AG09319 (cell line): ENCODE results near the gene DAP.

Source experiments
- DNase-seq: peaks from one replicate; pipeline ENCODE4 v3.0.0-alpha.2; 2010; ENCODE audit warnings: low read depth; ENCODE audit errors: extremely low read depth
- CTCF ChIP-seq: IDR thresholded peaks from 2 replicates; pipeline ENCODE4 v1.5.1; 2011; ENCODE audit warnings: low read depth, mild to moderate bottlenecking, inconsistent platforms, low read length, moderate library complexity

Gene DAP

GRCh38 chr5:10752451-10752850 is 8.6 kb downstream of the DAP start:
- DNase-seq = no peak
- no peak for TF ChIP-seq CTCF

DNA sequence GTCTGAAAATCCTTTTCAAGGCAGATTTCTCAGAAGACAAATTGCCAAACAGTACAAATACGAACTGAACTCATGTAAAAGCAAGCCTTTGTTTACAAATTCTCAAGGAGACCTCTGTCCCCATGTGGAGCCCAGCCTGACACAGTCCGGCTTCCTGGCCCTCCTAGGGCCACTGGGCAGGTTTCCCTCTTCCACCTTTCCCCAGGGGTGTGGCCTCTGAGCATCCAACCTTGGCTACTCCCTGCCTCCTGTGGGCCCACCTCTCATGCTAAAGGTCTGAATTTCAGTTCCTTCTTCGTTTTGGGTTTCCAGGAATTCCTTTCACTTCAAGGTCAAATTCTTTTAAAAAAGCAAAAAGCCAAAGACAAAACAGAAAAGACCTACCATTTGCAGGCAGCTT is 10.1 kb downstream of the DAP start:
- TF ChIP-seq CTCF = no peak
- no peak for DNase-seq

GRCh38 chr5:10747678-10748622 is 13.1 kb downstream of the DAP start:
- no peak for TF ChIP-seq CTCF
- no peak for DNase-seq

GRCh38 chr5:10746711-10747110 is 14.3 kb downstream of the DAP start:
- TF ChIP-seq CTCF = no peak
- no peak for DNase-seq

GRCh38 chr5:10745133-10745532 is 15.9 kb downstream of the DAP start:
- no peak for DNase-seq
- TF ChIP-seq CTCF = no peak

DNA sequence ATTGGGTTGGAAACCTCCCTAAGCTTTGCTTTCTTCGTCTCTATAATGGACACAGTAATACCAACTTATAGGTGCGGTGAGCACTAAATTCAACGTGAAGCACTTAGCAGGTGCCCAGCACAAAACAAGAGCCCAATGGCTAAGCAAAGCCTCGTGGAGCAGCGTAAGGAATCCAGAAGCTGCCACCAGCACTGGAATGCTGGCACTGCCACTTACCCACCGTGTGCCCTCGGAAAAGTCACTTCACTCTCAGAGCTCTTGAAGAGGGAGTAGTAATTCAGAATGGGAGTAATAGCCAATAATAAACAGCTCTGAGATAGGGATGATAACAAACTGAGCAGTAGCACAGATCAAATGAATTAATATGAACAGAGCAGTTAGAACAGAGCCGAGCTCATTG is 16.4 kb downstream of the DAP start:
- no peak for TF ChIP-seq CTCF
- no peak for DNase-seq

GRCh38 chr5:10743951-10744350 is 17.1 kb downstream of the DAP start:
- TF ChIP-seq CTCF = no peak
- no peak for DNase-seq
